Endothelial cell of umbilical vein (primary cell): ENCODE data around the gene KRTCAP2.

ENCODE experiments used
- CTCF ChIP-seq, 2 donors: IDR thresholded peaks; 1 replicate in 1 of 2; 2 replicates in 1 of 2; pipeline ENCODE4 v1.5.1; 2011; ENCODE audit warnings: low read length in 2 of 2, mild to moderate bottlenecking in 2 of 2, moderate library complexity in 2 of 2, control low read depth in 1 of 2, inconsistent platforms in 1 of 2, low read depth in 1 of 2; ENCODE audit not compliant: insufficient read depth in 1 of 2; ENCODE audit errors: extremely low read depth in 1 of 2
- EZH2 ChIP-seq: IDR thresholded peaks from 2 replicates; pipeline ENCODE4 v1.6.1; 2012; ENCODE audit warnings: borderline replicate concordance, low read depth, mild to moderate bottlenecking, moderate library complexity, low read length, inconsistent platforms; ENCODE audit not compliant: severe bottlenecking
- FOS ChIP-seq: IDR thresholded peaks from 2 replicates; pipeline ENCODE4 v1.6.1; 2011; ENCODE audit warnings: mild to moderate bottlenecking, low read length, moderate library complexity, borderline replicate concordance; ENCODE audit not compliant: insufficient read depth
- GATA2 ChIP-seq: IDR thresholded peaks from 2 replicates; pipeline ENCODE4 v1.7.0; 2011; ENCODE audit warnings: low read depth, mild to moderate bottlenecking, moderate library complexity, mixed read lengths, low read length; ENCODE audit not compliant: insufficient read length, insufficient read depth
- JUN ChIP-seq: IDR thresholded peaks from 2 replicates; pipeline ENCODE4 v1.6.1; 2011; ENCODE audit warnings: borderline replicate concordance, low read depth; ENCODE audit not compliant: insufficient read length, insufficient read depth
- MAX ChIP-seq: IDR thresholded peaks from 2 replicates; pipeline ENCODE4 v1.6.1; 2011; ENCODE audit not compliant: insufficient read depth, insufficient read length
- MYC ChIP-seq: IDR thresholded peaks from one replicate; pipeline ENCODE4 v1.6.1; 2011; ENCODE audit warnings: mild to moderate bottlenecking, low read depth, low read length
- POLR2A ChIP-seq: IDR thresholded peaks from 2 replicates; pipeline ENCODE4 v1.6.1; 2012; ENCODE audit warnings: low read depth, mild to moderate bottlenecking, control low read depth, low read length
- POLR2AphosphoS5 ChIP-seq: IDR thresholded peaks from 2 replicates; pipeline ENCODE4 v1.6.1; 2012; ENCODE audit warnings: low read depth, mild to moderate bottlenecking, control low read depth, low read length, moderate library complexity; ENCODE audit not compliant: insufficient read depth

- no peak for TF ChIP-seq POLR2AphosphoS5
- no peak for TF ChIP-seq CTCF (IDR thresholded peaks at IDR 0.05; ENCODE audit: extremely low read depth in 1 of 2, insufficient read depth in 1 of 2, low read depth in 1 of 2, low read length in 2 of 2)
- TF ChIP-seq EZH2, result no peak
- no peak for TF ChIP-seq MAX
- no peak for TF ChIP-seq POLR2A
- TF ChIP-seq FOS, result no peak
- TF ChIP-seq GATA2, result no peak
- TF ChIP-seq MYC, result no peak
- TF ChIP-seq JUN, result no peak
Observed at GRCh38 chr1:155158991-155159390, 14.1 kb downstream of the KRTCAP2 start.
